ENCODE measurements around the gene UGT1A3.
"Not testable (repeated sequence)": the region's sequence is repeated elsewhere in the genome, so short reads cannot be mapped to it uniquely, and the experiment has no call there.

The UGT1A3 gene

DNA sequence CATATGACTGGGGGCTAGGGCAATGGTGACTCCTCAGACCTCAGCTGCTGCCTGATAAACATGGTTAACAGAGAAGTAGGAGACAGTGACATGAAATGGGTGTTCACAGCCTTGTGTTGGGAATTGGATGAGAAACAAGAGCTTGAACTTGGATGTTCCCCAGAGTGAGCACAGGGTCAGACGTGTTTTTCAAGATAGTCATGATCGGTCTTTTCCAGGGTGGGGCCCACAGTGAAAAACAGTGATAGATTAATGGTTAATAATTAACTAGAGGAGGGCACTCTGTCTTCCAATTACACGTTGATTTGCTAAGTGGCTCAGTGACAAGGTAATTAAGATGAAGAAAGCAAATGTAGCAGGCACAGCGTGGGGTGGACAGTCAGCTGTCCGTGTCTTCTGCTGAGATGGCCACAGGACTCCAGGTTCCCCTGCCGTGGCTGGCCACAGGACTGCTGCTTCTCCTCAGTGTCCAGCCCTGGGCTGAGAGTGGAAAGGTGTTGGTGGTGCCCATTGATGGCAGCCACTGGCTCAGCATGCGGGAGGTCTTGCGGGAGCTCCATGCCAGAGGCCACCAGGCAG, at the start of gene UGT1A3:
UGT1A3 (plus strand) TSS at position 320 of the 579 bp plus-strand sequence; CDS start at position 405, 85 bp downstream.
- DNase-seq (ENCODE audit: low spot score): no peak

DNA sequence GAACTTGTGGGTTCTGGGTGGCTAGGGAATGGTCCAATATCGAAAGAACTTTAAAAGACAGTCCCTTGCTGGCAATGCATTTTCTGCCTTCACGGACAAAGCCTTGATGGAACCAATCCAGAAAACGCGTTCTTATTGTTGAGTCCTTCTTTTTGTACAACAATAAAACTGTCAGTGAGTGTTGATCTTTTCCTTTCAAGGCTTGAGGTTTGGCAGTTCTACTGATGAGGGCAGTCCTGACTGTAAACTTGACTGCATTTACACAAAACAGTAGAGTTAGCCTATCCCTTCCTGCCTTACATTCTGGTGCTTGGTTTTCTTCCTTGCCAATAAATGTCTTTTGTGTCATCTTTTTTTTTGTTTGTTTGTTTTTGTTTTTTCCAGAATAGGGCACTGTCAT, 49.6 kb upstream of the UGT1A3 start:
- DNase-seq (ENCODE audit: low spot score): no peak

DNA sequence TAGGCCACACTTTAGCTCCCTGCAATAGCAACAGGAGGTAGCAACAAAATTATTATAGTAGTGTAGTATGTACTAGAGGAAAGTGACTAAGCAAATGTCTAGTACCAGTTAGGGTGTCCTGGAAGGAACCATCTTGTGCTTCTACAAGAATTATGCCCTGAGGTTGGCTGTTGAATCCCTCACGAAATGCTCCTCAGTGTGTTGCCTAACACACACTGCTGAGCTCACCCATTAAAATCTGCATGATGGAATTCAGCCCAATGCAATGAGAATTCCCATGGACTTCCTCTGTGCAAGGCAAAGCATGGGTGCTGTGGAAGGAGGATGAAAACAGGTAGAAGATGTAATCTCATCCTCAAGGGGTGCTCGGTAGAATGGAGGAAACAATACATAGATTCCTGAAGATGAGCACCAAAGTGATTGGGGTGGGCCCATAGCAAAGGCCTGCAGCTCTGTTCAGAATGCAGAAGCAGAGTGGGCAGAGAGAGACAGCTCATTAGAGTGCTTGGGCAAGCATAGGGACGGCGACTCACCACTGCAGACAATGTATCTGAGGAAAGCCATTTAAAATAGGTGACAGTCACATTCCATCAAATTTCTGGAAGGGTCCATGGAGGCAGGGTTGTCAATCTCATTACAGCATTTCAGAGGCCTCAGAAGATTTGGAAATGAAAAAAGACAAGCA, 48.3 kb upstream of the UGT1A3 start:
- no peak for DNase-seq (ENCODE audit: low spot score)

DNA sequence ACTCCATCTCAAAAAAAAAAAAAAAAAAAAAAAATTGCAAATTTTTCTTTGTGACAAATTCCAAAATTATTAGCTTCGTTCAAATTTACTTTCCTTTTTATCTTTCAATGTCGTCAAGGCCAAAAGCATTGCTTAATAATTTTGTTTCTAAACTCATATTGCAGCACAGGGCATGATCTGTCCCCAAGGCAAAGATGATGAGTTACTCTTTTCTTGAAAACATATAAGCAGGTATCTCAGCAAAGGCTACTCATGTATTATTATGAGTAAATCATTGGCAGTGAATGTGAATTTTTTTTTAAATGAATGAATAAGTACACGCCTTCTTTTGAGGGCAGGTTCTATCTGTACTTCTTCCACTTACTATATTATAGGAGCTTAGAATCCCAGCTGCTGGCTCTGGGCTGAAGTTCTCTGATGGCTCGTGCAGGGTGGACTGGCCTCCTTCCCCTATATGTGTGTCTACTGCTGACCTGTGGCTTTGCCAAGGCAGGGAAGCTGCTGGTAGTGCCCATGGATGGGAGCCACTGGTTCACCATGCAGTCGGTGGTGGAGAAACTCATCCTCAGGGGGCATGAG, 47.2 kb upstream of the UGT1A3 start, which contains the start of gene UGT1A7:
UGT1A7 (plus strand) TSS at position 381 of the 579 bp plus-strand sequence; CDS start at position 418, 37 bp downstream.
- no peak for DNase-seq (ENCODE audit: low spot score)

DNA sequence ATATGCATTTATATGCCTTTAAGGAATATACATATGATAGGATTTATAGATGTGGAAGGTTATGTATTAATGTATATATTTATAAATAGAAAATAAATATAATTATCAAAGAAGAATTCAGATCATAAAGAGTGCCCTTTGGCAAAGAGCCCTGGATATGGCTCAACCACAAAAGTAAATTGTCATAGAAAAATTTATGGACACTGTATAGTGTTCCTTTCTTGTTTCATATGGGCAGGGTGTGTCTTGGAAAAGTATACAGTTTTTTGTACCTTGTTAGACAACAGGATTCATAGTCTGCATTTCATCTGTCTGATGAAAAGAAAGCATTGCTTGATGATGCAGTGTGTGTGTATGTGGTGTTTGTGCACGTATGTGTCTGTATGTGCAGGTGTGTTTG, 44.2 kb upstream of the UGT1A3 start:
- DNase-seq (ENCODE audit: low spot score): no peak

DNA sequence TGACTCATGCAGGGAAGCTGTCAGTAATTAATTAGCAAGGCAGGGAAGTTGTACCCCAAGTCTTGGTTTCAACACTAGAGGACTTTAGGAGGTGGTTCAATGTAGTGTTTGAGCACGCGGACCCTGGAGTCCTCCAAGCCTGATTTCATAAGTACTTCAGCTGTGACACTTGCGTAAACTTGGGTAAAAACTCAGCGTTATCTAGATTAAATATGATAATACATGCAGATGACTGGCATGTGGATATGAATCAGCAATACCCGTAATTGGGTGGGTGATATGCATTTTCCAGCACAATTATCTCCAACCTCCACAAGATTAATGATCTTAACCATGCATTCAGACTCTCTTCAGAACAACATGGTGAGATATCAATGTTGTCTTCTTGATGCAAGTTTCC, 41.9 kb upstream of the UGT1A3 start:
- no peak for DNase-seq (ENCODE audit: low spot score)

DNA sequence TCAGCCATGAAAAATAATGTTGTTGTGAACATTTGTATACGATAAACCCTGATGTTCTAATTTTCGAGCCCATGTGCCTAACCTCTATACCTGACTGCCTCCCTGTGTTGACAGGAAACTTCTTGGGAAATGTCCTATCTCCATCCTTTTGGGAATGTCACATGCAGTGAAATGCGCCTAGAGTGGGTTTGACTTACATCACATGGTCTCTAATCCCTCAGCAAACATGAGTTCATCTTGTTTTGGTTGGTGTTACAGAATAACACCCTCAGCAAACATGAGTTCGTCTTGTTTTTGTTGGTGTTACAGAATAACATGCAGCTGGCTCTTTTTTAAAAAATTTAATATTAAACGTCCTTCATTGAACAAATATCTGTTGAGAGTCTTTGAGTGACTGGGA, 40.5 kb upstream of the UGT1A3 start:
- DNase-seq (ENCODE audit: low spot score): no peak

DNA sequence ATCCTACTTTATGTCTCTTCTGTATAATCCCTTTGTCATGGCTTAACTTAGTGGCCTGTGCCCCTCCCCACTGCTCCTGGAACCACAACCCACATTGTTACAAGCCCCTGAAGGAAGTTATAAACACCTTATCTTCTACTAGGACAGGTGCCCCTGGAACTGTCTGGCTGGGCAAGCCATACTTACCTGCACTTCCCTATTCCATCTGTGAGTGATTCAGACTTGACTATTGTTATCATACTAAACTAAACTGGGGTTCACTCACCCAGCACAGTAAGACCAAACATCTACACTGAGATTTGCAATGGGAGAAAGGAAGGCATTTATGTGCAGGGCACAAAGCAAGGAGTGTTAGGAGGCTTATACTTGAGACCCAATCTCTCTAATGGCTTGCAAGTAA, 39.8 kb upstream of the UGT1A3 start:
- no peak for DNase-seq (ENCODE audit: low spot score)

DNA sequence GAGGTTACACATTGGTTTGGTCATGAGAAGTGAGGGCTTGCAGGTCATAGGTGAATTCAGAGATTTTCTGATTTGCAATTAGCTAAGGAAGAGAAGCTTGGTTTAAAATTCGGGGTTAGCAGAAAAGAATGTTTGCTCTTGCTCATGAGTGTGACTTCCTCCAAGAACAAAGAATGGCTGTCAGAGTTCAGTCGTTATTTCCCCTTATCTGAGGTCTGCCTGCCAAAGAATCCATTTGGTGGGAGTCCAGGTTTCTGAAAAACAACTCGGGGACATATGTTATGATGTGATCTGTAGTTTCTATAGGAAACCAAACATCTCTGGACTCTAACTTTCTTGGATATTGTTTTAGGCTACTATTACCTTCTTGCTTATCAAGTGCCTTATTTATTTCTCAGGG, 39.3 kb upstream of the UGT1A3 start:
- no peak for DNase-seq (ENCODE audit: low spot score)

DNA sequence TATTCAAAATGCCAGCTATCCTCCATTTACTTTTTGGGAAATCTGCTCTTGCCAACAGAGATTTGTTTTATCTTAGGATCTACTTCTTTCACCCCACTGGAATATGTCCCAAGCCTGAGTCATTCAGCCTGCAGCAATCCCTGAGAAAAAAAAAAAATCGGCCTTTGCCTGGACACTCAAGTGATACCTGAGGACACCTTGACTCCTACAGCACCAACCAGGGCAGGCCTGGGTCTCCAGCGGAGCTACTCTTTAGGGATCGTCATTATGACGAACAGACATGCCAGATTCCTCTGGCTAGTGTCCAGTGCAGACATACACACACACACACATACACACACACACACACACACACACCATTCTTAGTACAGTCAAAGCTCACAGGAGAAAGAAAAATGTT, 38.4 kb upstream of the UGT1A3 start:
- DNase-seq (ENCODE audit: low spot score): no peak

DNA sequence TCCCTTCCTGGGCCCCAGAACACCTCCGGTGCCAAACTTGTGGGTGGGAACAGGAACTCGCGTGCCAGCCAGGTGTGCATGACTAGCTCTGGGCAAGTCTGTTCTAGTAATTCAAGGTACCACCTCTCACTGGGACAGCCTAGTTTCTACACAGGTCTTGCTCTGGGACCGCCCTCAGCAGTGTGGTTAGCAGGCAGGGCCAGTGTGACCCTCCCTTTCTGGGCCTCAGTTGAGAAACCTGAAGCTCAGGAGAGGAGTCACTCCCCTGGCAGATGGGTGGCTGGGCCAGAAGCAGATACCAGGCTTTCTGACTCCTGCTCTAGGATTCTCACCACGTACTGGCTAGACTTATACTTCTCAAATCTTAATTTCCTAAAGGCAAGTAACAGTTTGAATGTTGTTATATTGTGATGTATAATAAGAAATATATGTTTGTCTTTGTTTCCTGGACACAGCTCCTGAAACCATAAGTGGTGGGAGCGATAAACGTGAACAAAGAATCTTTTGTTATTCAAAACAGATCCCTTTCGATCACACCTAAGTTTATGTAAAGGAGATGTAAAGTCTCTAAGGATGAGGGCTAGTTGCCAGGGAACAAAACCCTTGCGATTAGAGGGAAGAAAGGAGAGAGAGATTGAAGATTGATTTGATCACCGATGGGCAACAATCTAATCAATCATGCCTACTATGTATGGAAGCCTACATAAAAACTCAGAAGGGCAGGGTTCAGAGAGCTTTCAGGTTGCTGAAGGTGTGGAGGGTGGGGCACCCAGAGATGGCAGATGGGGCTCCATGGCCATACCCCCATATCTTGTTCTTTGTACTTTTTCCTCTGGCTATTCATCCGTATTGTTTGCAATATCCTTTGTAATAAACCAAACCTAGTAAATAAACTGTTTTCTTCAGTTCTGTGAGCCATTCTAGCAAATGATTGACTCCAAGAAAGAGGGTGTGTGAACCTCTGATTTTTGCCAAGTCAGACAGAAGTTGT, 37.1 kb upstream of the UGT1A3 start:
- no peak for DNase-seq (ENCODE audit: low spot score)

DNA sequence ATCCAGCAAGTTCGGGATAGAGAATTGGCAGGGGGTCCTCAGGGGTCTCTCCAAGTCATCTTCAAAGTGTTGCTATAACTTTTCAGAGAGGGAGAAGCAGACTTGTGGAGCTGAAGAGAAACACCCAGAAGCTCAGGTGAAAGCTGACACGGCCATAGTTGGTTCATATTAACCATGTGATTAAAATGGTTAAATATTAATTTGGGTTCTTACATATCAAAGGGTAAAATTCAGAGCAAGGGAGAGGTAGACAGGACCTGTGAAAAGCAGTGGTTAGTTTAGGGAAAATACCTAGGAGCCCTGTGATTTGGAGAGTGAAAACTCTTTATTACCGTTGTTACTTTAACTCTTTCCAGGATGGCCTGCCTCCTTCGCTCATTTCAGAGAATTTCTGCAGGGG, 36.2 kb upstream of the UGT1A3 start, which contains the start of gene UGT1A6:
UGT1A6 (plus strand) TSS at position 243 of the 400 bp plus-strand sequence; CDS start at position 358, 115 bp downstream.
- DNase-seq (ENCODE audit: low spot score): no peak

DNA sequence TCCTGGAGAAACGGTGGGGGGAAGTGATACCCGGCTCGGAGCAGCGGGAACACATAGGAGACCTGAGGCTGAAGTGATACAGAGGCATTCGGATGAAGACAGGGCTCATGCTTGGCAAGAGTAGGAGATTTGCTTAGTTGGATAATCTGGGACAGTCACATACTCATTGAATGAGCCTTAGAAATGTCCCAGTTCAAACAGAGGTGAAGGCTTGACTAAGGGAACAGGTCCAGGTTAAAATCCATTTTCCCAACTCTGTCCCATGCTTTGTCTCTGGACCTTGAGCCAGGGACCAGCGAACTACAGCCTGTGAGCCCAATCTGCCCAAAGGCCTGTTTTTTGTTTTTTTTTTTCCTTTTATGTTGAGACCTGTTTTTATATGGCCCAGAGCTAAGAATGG, 34.9 kb upstream of the UGT1A3 start:
- DNase-seq (ENCODE audit: low spot score): no peak

DNA sequence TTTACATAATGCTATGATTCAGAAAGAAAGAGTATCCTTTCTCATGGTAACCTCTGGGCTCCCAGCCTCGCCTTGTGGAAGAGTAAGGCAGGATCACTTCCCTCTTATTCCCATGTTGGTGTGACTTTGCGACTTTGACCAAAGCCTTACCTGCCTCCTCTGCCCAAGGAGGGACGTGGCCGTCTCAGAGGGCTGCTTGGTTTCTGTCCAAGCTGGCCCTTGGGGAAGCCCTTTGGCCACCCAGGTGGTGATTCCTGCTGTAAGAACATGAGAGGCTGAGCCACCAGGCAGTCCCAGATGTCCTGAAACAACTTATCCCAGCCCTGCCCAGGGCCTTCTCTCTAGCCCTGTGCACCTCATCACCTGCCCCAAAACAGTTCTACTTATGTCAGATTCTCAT, 30.1 kb upstream of the UGT1A3 start:
- no peak for DNase-seq (ENCODE audit: low spot score)

DNA sequence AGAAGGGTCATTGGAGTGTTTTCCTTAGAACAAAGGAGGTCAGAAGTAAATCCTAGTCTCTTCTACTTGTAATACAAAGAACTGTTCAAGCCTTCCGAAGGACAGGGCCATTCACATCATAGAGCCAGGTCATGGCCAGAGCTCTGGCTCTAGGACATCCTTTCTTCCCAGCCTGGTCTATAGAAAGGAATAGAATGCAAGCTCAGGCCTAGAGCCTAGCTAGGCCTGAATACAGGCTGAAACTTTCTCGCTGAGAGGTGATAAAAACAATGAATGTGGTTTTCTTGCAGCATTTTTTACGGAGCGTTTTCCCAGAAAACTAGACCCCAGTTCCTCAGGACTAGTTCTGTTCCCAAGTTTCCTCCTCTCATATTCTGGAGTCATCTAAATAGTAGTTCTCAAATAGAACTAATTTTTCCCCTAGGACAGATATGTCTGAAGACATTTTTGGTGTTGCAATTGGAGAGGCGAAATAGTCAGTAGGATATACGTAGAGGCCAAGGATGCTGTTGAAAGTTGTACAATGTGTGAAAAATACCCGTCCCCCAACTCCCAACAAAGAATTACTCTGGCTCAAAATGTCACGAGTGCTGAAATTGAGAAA, 29.3 kb upstream of the UGT1A3 start:
- no peak for DNase-seq (ENCODE audit: low spot score)

DNA sequence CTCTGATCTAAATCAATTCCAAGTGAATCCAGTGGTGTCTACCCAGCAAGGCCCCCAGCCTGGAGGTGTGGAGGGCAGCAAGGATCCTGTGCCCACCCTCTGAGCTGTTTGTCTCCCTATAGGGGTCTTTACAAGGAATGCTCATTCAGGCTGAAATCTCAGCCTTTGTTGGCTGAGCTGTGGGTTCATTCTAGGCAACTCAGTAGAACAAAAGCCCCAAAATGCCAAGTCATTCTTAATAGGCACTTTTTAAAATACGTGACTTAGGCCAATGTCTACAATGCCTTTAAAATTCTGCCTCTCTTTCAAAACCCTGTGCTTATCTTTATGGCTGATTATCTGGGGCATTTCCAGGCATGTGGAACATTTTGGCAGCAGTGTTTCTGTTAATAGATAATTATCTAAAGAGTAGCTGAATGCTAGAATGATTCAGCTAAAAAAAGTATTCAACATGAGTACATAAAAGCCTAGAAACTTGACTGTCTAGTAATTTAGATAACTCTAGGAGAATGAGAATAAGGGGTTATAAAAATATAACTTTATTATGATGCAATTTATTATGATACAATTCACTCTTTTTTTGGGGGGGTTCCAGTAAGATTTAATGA, 28.7 kb upstream of the UGT1A3 start:
- DNase-seq (ENCODE audit: low spot score): no peak

DNA sequence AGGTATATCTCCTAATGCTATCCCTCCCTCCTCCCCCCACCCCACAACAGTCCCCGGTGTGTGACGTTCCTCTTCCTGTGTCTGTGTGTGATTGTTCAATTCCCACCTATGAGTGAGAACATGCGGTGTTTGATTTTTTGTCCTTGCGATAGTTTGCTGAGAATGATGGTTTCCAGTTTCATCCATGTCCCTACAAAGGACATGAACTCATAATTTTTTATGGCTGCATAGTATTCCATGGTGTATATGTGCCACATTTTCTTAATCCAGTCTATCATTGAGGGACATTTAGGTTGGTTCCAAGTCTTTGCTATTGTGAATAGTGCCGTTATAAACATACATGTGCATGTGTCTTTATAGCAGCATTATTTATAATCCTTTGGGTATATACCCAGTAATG, 28.0 kb upstream of the UGT1A3 start:
- DNase-seq (ENCODE audit: low spot score): not testable (repeated sequence)

DNA sequence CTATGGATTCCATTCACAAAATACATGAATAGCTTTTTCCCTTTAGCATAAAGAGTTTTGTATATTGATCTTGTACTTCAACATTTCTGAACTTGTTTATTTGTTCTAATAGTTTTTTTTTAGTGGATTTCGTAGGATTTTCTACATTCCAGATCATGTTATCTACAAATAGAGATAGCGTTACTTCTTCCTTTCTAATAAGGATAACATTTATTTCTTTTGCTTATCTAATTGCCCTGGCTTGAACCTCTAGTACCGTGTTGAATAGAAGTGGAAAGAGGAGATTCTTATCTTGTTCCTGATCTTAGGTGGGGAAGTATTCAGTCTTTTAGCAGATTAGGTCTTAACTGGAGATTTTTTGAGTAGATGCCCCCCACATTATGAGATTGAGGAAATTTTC, 26.6 kb upstream of the UGT1A3 start:
- DNase-seq (ENCODE audit: low spot score): no peak

DNA sequence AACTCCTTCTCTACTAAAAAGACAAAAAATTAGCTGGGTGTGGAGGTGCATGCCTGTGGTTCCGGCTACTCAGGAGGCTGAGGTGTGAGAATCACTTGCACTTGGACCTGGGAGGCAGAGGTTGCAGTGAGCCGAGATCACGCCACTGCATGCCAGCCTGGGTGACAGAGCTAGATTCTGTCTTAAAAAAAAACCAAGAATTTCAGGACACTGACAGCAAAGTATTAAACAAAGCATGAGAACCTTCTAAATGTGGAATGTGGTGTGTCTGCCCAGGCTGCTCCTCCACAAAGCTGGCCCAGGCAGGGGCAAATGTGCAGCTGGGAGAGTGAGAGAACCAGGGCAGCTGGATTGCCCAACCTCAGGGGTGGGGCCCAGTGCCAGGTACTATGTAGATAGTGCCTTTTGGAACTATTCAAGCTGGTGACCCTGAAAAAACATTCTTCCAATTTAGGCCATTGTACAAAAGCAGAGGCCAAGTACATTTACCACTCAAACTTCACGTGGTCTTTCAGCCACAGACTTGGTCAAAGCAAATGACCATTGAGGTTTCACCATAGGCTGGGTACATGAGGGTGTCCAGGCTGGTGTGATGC, 22.8 kb upstream of the UGT1A3 start:
- no peak for DNase-seq (ENCODE audit: low spot score)

DNA sequence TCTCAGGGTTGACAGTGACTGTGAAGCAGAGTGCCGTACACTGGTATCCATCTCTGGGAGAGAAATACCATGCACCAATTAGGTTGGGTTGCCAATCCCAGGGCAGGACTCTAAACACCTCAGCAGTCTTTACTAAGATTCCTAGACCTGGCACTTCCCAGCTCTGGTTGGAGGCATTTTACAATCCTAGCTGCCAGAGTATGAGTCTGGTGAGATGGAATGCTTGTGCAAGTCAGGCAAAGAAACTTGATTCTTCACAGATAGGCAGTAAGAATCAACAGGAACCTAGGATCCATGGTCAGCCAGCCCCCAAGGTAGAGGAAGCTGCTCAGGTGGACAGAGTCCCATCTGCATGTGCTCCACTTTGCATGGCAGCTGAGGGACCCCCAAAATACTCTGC, 22.1 kb upstream of the UGT1A3 start:
- DNase-seq (ENCODE audit: low spot score): no peak

All from iPS-NIHi11 (cell line).